Measurements from ENCODE around the gene MVD.

DNA sequence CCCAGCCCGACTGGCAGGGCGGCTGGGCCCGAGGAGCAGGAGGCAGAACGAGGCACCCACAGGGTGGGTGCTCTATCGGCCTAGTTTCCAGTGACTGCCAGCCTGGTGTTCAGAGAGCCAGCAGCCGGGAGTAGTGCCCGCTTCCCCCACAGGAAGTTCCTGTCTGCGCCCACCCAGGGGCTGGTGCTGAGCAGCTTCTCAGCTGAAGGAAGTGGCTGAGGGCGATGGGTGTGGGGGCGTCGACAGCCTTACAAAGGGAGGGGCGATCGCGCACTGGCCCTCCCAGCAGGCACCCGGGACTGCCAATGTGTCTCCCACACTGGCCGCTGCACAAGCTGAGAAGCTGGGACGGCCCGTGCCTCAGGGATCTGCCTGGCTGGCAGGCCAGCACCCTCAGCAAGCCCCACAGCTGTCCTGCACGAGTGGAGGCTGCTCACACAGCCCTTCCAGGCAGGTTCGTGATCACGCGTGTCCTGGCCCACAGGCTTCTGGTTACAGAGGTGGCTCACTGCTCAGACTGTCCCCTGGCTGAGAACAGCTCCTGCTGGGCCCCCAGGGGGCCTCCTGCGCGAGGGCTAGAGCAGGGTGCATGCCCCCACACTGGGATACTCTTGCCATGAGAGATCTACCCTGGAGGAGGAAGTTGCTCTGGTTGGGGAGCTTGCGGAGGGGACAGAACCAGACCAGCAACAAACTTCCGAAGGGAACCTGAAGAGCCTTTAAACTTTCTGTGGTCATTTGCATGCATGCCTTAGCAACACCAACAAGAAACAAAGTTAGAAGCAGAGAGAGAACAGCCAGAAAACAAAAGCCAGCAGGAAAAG is 40.8 kb upstream of the MVD start:
- TF ChIP-seq, protein P1, sequence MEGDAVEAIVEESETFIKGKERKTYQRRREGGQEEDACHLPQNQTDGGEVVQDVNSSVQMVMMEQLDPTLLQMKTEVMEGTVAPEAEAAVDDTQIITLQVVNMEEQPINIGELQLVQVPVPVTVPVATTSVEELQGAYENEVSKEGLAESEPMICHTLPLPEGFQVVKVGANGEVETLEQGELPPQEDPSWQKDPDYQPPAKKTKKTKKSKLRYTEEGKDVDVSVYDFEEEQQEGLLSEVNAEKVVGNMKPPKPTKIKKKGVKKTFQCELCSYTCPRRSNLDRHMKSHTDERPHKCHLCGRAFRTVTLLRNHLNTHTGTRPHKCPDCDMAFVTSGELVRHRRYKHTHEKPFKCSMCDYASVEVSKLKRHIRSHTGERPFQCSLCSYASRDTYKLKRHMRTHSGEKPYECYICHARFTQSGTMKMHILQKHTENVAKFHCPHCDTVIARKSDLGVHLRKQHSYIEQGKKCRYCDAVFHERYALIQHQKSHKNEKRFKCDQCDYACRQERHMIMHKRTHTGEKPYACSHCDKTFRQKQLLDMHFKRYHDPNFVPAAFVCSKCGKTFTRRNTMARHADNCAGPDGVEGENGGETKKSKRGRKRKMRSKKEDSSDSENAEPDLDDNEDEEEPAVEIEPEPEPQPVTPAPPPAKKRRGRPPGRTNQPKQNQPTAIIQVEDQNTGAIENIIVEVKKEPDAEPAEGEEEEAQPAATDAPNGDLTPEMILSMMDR (IDR thresholded peaks at IDR 0.05) = no peak
- no peak for TF ChIP-seq POLR2A (IDR thresholded peaks at IDR 0.05)
